Endothelial cell of umbilical vein (primary cell): Measurements from ENCODE around the gene CACNA1C. TPM values are rescaled to one million over a fixed set of nuclear protein-coding genes. Genes with fewer than 3 reads are reported as not detected.

Experiments
- BruUV-seq: library from RNA; stranded (reverse); fragments of 400-500 nt; replicated peaks from 2 replicates; lab custom pipeline; 2021; lab: Mats Ljungman, UMichigan
- CTCF ChIA-PET: fragments of 300-600, 350-600 bp; sonication (Branson Sonifier 250); formaldehyde crosslinking; loops from one replicate; lab custom pipeline; 2021; ENCODE audit warnings: antibody characterized with exemption, inconsistent platforms; lab: Charles Lee
- POLR2A ChIA-PET: fragments of 300-600, 350-600 bp; sonication (Branson Sonifier 250); formaldehyde crosslinking; loops from one replicate; lab custom pipeline; 2021; ENCODE audit warnings: antibody characterized with exemption, inconsistent platforms; lab: Charles Lee
- DNase-seq: peaks from one replicate; pipeline ENCODE4 v3.0.0-alpha.2; 2011; ENCODE audit warnings: low read depth, low spot score
- FAIRE-seq: peaks from 2 replicates; lab custom pipeline; 2011; peaks lifted over from hg19 to GRCh38; lab: Jason Lieb, UNC
- H2AFZ ChIP-seq: 2 replicates; pipeline ENCODE4 v1.6.0; 2012; ENCODE audit warnings: low read depth, low read length, control low read depth, inconsistent platforms
- H3K27ac ChIP-seq: 2 replicates; pipeline ENCODE4 v1.5.1; 2011; ENCODE audit warnings: low read depth, mild to moderate bottlenecking, control low read depth, low read length, moderate library complexity; ENCODE audit not compliant: insufficient read depth
- H3K27me3 ChIP-seq, 2 experiments: 2 replicates each; pipeline versions ENCODE4 v1.6.0 to v1.6.1; 2011; ENCODE audit warnings: low read length in 2 of 2, mixed read lengths in 1 of 2; ENCODE audit not compliant: control insufficient read depth in 2 of 2, insufficient read depth in 2 of 2
- H3K36me3 ChIP-seq, 2 experiments: 2 replicates in 1 of 2; 3 replicates in 1 of 2; pipeline ENCODE4 v1.5.1; 2011; ENCODE audit warnings: low read length in 2 of 2, mild to moderate bottlenecking in 1 of 2, moderate library complexity in 1 of 2; ENCODE audit not compliant: control insufficient read depth in 2 of 2, insufficient read depth in 2 of 2; ENCODE audit errors: extremely low read depth in 1 of 2
- H3K4me1 ChIP-seq: 3 replicates; pipeline ENCODE4 v1.5.1; 2011; ENCODE audit warnings: mild to moderate bottlenecking, low read length; ENCODE audit not compliant: control insufficient read depth, insufficient read depth; ENCODE audit errors: extremely low read depth
- H3K4me2 ChIP-seq: 2 replicates; pipeline ENCODE4 v1.6.1; 2011; ENCODE audit warnings: low read length, control low read depth, mixed read lengths; ENCODE audit not compliant: insufficient read depth
- H3K4me3 ChIP-seq, 3 experiments: fragments of 200-600 bp in 1 of 3; sonication (generic), shearing (Covaris generic) in 1 of 3; replicated peaks in 1 of 3; 2 replicates each; pipeline ENCODE4 v1.5.1; 2011 to 2016; ENCODE audit warnings: control low read depth in 3 of 3, low read length in 3 of 3, mild to moderate bottlenecking in 2 of 3, inconsistent platforms in 1 of 3, low read depth in 1 of 3, moderate library complexity in 1 of 3; ENCODE audit not compliant: insufficient read depth in 1 of 3
- H3K79me2 ChIP-seq: 2 replicates; pipeline ENCODE4 v1.6.0; 2012; ENCODE audit warnings: low read length, inconsistent platforms; ENCODE audit not compliant: control insufficient read depth, insufficient read depth
- H3K9ac ChIP-seq: replicated peaks from 2 replicates; pipeline ENCODE3; 2011; ENCODE audit warnings: low read length, control low read depth; ENCODE audit not compliant: insufficient read depth; ENCODE audit errors: extremely low read depth
- H3K9me1 ChIP-seq: replicated peaks from 3 replicates; pipeline ENCODE4 v1.6.0; 2011; ENCODE audit warnings: mild to moderate bottlenecking, low read length; ENCODE audit not compliant: control insufficient read depth, insufficient read depth; ENCODE audit errors: extremely low read depth
- H3K9me3 ChIP-seq: replicated peaks from 2 replicates; pipeline ENCODE4 v1.5.1; 2012; ENCODE audit warnings: low read length, inconsistent platforms; ENCODE audit not compliant: control insufficient read depth, insufficient read depth
- H4K20me1 ChIP-seq: replicated peaks from 2 replicates; pipeline ENCODE3; 2011; ENCODE audit warnings: mild to moderate bottlenecking, low read length; ENCODE audit not compliant: control insufficient read depth, insufficient read depth; ENCODE audit errors: extremely low read depth
- EZH2 ChIP-seq: IDR thresholded peaks from 2 replicates; pipeline ENCODE4 v1.6.1; 2012; ENCODE audit warnings: borderline replicate concordance, low read depth, mild to moderate bottlenecking, moderate library complexity, low read length, inconsistent platforms; ENCODE audit not compliant: severe bottlenecking
- FOS ChIP-seq: IDR thresholded peaks from 2 replicates; pipeline ENCODE4 v1.6.1; 2011; ENCODE audit warnings: mild to moderate bottlenecking, low read length, moderate library complexity, borderline replicate concordance; ENCODE audit not compliant: insufficient read depth
- GATA2 ChIP-seq: IDR thresholded peaks from 2 replicates; pipeline ENCODE4 v1.7.0; 2011; ENCODE audit warnings: low read depth, mild to moderate bottlenecking, moderate library complexity, mixed read lengths, low read length; ENCODE audit not compliant: insufficient read length, insufficient read depth
- JUN ChIP-seq: IDR thresholded peaks from 2 replicates; pipeline ENCODE4 v1.6.1; 2011; ENCODE audit warnings: borderline replicate concordance, low read depth; ENCODE audit not compliant: insufficient read length, insufficient read depth
- MAX ChIP-seq: IDR thresholded peaks from 2 replicates; pipeline ENCODE4 v1.6.1; 2011; ENCODE audit not compliant: insufficient read depth, insufficient read length
- MYC ChIP-seq: IDR thresholded peaks from one replicate; pipeline ENCODE4 v1.6.1; 2011; ENCODE audit warnings: mild to moderate bottlenecking, low read depth, low read length
- POLR2A ChIP-seq: IDR thresholded peaks from 2 replicates; pipeline ENCODE4 v1.6.1; 2012; ENCODE audit warnings: low read depth, mild to moderate bottlenecking, control low read depth, low read length
- POLR2AphosphoS5 ChIP-seq: IDR thresholded peaks from 2 replicates; pipeline ENCODE4 v1.6.1; 2012; ENCODE audit warnings: low read depth, mild to moderate bottlenecking, control low read depth, low read length, moderate library complexity; ENCODE audit not compliant: insufficient read depth
- dilution Hi-C: fragments of 300-500 bp; cut with MboI; formaldehyde crosslinking; loops from one replicate; pipeline ENCODE4 v1.15.0; 2019; ENCODE audit warnings: low sequenced_read_pairs; ENCODE audit not compliant: extremely low pct_ligation_motif_present
- intact Hi-C: fragments of 100-400 bp; cut with micrococcal nuclease; formaldehyde crosslinking; loops from one replicate; pipeline ENCODE4 v1.10.0; 2022
- polyA plus RNA-seq, 4 experiments: library from polyadenylated mRNA; depleted of rRNA in 3 of 4; stranded (reverse) in 3 of 4; unstranded in 1 of 4; fragments of >200 nt; gene quantifications; 2 replicates each; pipeline versions ENCODE4 v1.2.1 to v1.2.3, GENCODE V29; 2011 to 2012; ENCODE audit warnings: missing spikeins in 1 of 4
- total RNA-seq: library from RNA; stranded (reverse); gene quantifications from 2 replicates; pipeline ENCODE4 v1.2.3, GENCODE V29; 2021
- TF ChIP-seq, protein P1 (sequence below), 2 donors: IDR thresholded peaks; 1 replicate in 1 of 2; 2 replicates in 1 of 2; pipeline ENCODE4 v1.5.1; 2011; ENCODE audit warnings: low read length in 2 of 2, mild to moderate bottlenecking in 2 of 2, moderate library complexity in 2 of 2, control low read depth in 1 of 2, inconsistent platforms in 1 of 2, low read depth in 1 of 2; ENCODE audit not compliant: insufficient read depth in 1 of 2; ENCODE audit errors: extremely low read depth in 1 of 2

Gene CACNA1C
- total and polyA plus RNA-seq, 2 donors (not counting 3 experiments of a cell fraction or from before 2014, with no cell fraction given), result not detected

- FAIRE-seq (no peak), DNase-seq (no peak)
- Histone ChIP-seq H3K4me1 (no peaks in the 10 kb centered on the region), H3K9me3 (no peaks in the 10 kb centered on the region), H3K27ac (no peak overlapping the region), H2AFZ (no peak overlapping the region), H3K79me2 (no peaks in the 10 kb centered on the region), H3K4me3 (no peak overlapping the region), H3K36me3 (no peaks in the 10 kb centered on the region), H4K20me1 (no peaks in the 10 kb centered on the region), H3K4me2 (no peak overlapping the region), H3K9me1 (no peaks in the 10 kb centered on the region), H3K27me3 (no peaks in the 10 kb centered on the region), H3K9ac (no peak overlapping the region)
- ChIA-PET POLR2A (no interaction called here), CTCF (no interaction called here)
- BruUV-seq, result no TSS peak
- intact Hi-C loops (loop anchor here (10.0 kb wide), 1 partner anchor 335 kb away; the partner anchor contains the start of gene CACNA1C), dilution Hi-C loops (no loop called here)
- TF ChIP-seq MYC (no peak), MAX (no peak), JUN (no peak), POLR2AphosphoS5 (no peak), EZH2 (no peak), GATA2 (no peak), FOS (no peak), POLR2A (no peak)
- TF ChIP-seq, protein P1, sequence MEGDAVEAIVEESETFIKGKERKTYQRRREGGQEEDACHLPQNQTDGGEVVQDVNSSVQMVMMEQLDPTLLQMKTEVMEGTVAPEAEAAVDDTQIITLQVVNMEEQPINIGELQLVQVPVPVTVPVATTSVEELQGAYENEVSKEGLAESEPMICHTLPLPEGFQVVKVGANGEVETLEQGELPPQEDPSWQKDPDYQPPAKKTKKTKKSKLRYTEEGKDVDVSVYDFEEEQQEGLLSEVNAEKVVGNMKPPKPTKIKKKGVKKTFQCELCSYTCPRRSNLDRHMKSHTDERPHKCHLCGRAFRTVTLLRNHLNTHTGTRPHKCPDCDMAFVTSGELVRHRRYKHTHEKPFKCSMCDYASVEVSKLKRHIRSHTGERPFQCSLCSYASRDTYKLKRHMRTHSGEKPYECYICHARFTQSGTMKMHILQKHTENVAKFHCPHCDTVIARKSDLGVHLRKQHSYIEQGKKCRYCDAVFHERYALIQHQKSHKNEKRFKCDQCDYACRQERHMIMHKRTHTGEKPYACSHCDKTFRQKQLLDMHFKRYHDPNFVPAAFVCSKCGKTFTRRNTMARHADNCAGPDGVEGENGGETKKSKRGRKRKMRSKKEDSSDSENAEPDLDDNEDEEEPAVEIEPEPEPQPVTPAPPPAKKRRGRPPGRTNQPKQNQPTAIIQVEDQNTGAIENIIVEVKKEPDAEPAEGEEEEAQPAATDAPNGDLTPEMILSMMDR (IDR thresholded peaks at IDR 0.05; ENCODE audit: extremely low read depth in 1 of 2, insufficient read depth in 1 of 2, low read depth in 1 of 2, low read length in 2 of 2), result no peak
Observed at GRCh38 chr12:2390133-2390532, 337.3 kb downstream of the CACNA1C start.
